SK-N-SH treated with all-trans-retinoic acid at 6 μM for 48 hours (cell line): ENCODE results near the gene SLC36A4.

Experiments
- ARNTL ChIP-seq: fragments of 450-650 bp; formaldehyde crosslinking; IDR thresholded peaks from 2 replicates; pipeline ENCODE4 v1.5.0; 2020; ENCODE audit warnings: low read depth, mild to moderate bottlenecking, moderate library complexity, borderline replicate concordance
- ESRRG ChIP-seq: fragments of 250-450 bp; sonication (Bioruptor Pico); IDR thresholded peaks from 2 replicates; pipeline ENCODE4 v1.6.1; 2021; ENCODE audit warnings: mild to moderate bottlenecking
- OSR1 ChIP-seq: fragments of 250-450 bp; sonication (Bioruptor Pico); IDR thresholded peaks from 2 replicates; pipeline ENCODE4 v1.8.0; 2022; ENCODE audit warnings: moderate library complexity, mild to moderate bottlenecking, inconsistent platforms
- POU6F1 ChIP-seq: fragments of 250-450 bp; sonication (Bioruptor Pico); IDR thresholded peaks from 2 replicates; pipeline ENCODE4 v1.8.0; 2021; ENCODE audit warnings: low read depth, mild to moderate bottlenecking, moderate library complexity, borderline replicate concordance
- TOX ChIP-seq: fragments of 250-450 bp; sonication (Bioruptor Pico); IDR thresholded peaks from 2 replicates; pipeline ENCODE4 v1.8.0; 2021; ENCODE audit warnings: mild to moderate bottlenecking, moderate library complexity, borderline replicate concordance
- TF ChIP-seq, protein P1 (sequence below): fragments of 250-450 bp; sonication (Bioruptor Pico); IDR thresholded peaks from 2 replicates; pipeline ENCODE4 v1.5.1; 2020; ENCODE audit warnings: low read depth, mild to moderate bottlenecking, moderate library complexity

DNA sequence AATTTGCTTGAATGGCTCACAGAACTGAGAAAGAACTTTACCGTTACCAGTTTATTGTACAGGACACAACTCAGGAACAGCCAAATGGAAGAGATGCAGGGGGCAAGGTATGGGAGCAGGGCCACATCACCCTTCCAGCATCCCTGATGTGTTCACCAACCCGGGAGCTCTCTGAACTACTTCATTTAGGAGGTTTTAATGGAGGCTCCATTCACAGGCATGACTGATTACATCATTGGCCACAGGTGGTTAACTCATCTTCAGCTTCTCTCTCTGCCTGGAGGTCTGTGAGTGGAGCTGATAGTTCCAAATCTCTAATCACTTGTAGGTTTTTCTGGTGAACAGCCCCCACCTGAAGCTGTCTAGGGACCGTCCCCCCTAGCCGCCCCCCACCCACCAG, 83.5 kb downstream of the SLC36A4 start:
- TF ChIP-seq POU6F1 (CRISPR knock-in tag) (no peak), ESRRG (CRISPR knock-in tag) (no peak), ARNTL (no peak), OSR1 (CRISPR knock-in tag) (no peak), TOX (CRISPR knock-in tag) (no peak)
- TF ChIP-seq, protein P1, sequence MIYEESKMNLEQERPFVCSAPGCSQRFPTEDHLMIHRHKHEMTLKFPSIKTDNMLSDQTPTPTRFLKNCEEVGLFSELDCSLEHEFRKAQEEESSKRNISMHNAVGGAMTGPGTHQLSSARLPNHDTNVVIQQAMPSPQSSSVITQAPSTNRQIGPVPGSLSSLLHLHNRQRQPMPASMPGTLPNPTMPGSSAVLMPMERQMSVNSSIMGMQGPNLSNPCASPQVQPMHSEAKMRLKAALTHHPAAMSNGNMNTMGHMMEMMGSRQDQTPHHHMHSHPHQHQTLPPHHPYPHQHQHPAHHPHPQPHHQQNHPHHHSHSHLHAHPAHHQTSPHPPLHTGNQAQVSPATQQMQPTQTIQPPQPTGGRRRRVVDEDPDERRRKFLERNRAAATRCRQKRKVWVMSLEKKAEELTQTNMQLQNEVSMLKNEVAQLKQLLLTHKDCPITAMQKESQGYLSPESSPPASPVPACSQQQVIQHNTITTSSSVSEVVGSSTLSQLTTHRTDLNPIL (CRISPR knock-in tag) = no peak
